Hematopoietic multipotent progenitor cell treated with erythropoietin and hydrocortisone succinate and interleukin-3 and kit ligand, for 6 days (in vitro differentiated cells): Measurements from ENCODE around the gene RYR2.
A peak's percentile ranks its signal among the peaks of the same experiment; 100 is the strongest.

Source experiments
- DNase-seq: peaks from one replicate; pipeline ENCODE4 v3.0.0-alpha.2; 2015

The RYR2 gene

DNA sequence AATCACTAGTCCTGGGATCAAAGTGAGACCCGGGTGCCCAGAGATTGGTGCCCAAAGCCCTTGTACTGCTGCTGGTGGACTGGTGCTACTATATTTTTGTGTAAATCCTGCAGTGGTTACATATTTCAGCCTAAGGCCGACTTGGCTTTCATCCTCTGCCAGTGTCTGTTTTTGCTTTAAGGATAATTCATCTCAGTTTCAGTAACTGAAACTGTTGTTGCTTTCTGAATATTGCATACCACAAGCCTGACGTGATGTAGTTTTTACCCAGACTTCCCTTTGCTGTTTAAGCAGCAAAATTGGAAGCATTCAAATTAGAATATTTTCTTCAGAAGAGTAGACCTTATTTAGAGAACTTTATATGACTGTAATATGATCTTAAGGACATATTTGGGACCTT, 341.8 kb downstream of the RYR2 start:
- DNase-seq = no peak

DNA sequence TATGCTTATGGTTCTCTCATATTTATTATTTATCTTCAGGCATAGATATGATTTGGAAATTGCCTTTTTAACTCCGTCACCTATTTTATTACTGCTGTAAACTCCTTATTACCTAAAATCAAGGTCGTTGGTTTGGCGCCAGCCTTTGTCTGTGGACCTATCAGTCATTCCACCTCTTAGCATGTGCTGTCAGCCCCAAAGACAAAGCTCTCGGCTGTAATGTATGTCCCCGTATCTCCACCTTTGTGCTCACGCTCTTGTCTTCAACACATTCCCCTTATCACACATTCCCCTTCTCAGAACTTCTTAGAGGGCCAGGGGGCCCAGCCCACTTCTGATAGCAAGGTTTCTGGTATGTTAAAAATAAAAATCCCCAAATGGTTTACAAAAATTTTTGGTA, 342.2 kb downstream of the RYR2 start:
- no peak for DNase-seq

DNA sequence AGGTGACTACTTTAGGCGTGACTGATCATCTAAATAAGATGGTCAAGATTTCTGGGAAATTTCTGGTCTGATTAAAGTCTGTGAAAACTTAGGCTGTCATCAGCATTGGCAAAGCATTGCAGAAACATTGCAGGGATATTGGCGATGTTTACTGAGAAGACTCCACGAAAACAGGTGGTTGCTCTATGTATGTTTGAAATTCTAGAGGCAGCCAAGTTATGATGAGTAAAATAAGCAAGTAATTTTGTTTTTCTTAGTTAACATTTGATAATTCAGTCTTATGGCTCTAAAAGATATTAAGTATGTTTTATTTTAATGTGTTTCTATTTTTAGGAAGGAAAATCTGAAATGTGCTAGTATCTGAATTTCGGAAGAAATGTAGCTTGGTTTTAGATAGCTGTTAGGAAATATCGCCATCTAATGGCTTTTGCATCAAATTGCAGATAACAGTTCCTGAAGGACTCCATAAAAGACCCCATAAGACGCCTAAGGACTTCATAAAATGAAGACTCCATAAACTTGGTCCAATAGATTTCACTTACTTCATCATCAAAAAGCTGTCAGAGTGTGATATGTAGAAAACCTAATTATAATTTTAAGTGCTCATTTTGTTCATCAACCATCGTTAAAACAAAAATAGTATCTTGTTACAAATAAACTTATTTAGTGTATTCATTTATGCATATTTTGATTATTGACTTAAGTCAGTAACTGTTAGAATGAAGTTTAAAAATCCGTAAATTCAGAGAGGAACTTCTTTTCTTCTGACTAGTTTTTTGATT, 344.6 kb downstream of the RYR2 start:
- DNase-seq = peak; percentile 60

DNA sequence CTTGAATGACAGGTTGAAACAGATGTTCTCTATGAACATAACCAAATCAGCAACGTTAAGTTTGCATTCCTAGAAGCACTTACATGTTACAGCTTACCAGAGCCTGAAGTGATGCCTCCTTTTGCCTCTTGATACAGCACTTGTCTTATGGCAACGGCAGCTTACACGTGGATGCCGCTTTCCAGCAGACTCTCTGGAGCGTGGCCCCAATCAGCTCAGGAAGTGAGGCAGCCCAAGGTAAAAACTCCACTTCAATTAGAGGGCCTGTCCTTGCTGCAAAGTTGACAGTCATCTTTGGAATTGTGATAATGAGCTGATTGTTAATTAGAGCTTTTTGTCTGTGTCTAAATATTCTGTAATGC, 345.1 kb downstream of the RYR2 start:
- DNase-seq = no peak

DNA sequence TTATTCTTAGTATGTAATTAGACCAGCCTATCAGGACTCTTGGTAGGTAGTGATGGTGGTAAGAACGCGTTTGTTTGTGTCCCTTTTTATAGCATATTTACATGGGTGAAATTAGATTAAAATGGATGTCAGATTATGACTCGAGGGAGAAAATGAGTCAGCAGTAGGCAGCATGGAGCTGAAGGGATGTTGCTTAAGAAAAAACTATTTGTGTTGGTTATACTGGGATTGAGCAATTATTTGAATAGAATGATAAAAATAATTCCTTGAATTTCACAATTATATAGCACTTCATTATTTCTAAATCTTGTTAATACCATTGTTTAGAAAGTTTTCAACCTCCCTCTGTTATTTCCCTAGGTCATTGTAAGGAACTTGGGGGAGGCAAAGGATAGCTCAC, 348.8 kb downstream of the RYR2 start:
- no peak for DNase-seq

DNA sequence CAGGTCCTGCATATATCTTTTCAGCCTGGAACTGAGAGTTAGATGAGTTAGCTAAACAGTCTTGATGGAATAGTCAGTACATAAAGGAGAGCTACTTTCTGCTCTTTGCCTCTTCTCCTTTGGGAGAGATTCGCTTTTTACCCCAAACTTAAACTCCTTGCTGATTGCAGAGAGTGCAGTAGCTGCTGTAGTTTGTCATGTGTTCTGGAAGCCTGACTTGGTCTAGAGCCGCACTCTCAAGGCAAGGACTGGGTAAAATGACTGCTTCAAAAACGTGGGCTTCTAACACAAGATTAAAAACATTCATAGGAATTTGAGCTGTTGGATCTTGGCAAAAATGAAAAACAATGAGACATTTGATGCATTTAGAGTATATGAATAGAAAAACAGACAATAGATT, 351.6 kb downstream of the RYR2 start:
- no peak for DNase-seq

DNA sequence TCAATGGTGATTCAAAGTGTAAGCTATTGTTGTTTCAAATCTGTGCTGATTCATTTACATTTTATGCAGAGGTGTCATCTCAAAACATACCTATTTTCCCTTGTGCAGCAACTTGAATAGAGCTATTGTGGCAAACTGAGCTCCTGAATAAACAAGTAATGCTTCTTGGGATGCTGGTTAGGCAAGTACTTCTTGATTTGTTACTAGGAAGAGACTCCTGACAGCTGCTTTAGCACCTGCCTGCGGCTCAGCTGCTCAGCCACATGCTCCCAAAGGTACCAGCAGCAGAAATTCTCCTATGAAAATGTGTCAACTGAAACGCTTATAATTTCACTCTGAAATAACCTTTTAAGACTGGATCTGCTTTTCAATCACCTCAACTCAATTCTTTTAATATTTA, 352.3 kb downstream of the RYR2 start:
- DNase-seq = no peak

DNA sequence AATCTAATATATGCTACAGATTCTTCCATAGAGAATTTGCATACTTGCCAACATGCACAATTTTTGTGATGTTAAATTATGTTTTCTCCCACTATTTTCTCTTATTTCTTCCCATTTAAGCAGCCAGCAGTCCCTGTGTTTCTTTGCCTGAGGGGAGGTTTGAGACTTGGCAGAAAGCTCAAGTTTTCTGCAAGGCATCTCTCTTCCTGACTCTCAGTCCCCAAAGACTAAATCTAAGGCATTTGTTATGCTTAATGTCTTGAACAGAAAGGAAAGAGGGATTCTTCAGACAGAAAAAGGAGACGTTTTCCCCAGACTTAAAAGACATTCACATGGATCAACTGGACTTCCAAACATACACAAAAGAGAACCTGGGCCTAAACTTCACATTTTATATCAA, 354.4 kb downstream of the RYR2 start:
- DNase-seq = no peak

DNA sequence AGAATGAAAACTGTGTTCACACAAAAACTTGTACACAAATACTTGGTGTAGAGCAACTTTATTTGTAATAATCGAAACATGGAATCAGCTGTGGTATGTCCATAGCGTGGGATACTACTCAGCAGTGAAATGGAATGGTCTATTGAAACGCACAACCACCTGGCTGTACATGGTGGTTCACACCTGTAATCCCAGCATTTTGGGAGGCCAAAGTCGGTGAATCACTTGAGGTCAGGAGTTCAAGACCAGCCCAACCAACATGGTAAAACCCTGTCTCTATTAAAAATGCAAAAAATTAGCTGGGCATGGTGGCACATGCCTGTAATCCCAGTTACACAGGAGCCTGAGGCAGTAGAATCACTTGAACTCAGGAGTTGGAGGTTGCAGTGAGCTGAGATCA, 356.8 kb downstream of the RYR2 start:
- DNase-seq = no peak

DNA sequence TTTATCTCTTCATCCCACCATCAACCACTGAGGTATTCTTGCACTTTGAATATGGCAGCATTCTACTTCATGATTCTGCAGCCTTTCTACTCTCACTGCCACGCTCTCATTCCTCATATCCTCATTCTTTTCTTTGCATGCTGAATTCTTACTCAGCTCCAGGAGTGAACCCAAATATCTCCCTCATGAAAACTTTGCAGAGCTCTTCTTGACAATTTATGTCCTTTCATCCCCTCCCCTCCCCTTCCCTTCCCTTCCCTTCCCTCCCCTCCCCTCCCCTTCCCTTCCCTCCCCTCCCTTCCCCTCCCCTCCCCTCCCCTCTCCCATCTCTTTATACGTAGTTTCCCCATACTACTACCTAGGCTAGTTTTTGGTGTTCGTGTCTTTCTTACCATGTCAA, 363.9 kb downstream of the RYR2 start:
- no peak for DNase-seq

DNA sequence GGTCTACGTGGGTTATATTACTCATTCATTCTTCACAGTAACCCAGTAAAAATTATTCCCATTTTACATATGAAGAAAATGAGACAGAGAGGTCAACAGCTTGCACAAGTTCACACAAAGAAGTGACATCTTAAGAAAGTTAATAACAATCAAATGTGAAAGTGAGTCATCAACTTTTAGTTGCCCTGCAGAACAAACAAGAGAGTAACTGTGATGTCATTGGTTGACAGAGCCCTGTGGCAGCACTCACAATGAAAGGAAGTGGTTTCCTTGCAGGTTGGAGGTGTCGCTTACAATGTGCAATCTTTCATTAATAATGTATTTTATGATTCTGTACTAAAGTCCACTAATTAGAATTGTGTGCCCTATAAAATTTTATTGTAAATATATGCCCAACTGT, 369.6 kb downstream of the RYR2 start:
- DNase-seq = no peak

DNA sequence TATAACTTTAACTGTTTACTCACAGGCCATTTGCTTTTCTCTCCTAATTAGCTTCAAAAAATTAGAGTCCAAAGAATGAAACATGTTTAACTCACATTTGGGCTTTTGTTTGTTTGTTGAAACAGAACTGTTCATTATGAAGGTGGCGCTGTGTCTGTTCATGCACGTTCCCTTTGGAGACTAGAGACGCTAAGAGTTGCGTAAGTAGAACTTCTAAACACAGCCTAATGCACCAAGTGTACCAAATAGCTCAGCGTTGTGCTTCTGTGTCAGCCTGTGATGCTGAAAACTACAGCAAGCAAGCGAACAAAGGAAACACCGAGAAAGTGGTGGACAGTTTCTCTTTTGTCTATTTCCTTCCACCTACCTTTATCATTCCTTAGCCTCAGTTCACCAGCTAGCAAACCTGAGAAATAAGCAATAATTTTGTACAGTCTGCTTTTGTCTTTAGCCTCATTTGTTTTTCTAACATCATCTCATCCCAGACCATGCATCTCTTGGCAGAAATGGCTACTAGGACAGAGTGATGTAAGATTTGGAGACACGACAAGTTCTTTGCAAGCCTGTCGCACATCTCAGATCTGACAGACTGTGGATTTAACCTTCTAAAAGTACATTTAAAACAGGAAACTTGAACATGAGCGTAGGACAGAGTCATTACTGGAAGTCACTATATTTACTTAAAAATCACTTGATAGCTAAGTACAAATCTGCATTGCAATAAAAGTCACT, 375.1 kb downstream of the RYR2 start:
- DNase-seq = no peak

DNA sequence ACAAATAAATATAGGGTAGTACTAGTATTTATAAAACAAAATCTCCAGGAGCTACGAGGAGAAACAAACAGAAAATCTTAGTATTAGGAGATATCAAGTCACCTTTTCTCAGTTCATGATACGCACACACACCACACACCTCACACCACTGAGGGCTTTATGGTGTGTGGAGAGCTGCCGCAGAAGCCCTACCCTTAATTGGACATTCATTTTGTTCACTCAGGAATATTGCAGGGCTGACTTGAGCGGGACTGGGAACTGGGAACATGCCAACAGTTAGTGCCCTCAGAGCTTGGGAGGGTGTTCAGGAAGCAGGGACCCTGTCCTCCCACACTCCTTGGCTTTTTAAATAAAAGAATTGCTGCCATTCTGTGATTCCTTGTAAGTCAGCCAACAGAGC, 386.8 kb downstream of the RYR2 start:
- DNase-seq = no peak

DNA sequence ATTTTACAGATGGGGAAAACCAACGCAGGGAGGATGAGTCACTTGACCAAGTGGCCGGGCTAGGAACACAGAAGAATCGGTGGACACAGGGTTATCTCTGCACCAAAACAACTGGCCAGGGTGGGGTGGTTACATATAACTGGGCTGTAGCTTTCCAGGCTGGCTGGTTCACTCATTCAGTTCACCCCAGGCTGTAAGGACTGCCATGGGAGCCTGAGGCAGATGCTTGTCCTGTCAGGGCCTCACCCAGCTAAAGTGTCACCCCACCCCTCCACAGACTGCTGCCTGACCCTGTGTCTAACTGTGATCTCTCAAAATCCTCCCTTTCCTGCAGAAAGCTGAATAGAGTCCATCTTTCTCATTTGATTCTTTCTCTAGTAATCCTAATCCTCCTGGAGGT, 387.3 kb downstream of the RYR2 start:
- no peak for DNase-seq

DNA sequence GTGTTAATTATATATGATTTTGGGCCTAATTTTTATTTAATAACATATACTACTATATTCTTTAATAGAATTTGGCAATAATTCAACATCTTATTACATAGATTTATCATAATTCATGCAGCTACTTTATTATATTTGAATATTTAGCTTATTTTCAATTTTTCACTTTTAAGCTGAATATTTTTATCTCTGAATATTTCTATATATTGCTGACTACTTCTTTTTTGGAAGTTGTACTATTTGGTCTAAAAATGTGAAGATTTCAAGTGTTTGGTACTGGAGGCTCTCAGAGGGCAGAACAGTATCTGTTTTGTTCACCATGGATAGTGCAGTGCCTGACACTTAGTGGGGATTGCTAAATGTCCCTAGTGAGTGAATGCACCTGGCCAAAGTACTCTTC, 389.5 kb downstream of the RYR2 start:
- DNase-seq = no peak

DNA sequence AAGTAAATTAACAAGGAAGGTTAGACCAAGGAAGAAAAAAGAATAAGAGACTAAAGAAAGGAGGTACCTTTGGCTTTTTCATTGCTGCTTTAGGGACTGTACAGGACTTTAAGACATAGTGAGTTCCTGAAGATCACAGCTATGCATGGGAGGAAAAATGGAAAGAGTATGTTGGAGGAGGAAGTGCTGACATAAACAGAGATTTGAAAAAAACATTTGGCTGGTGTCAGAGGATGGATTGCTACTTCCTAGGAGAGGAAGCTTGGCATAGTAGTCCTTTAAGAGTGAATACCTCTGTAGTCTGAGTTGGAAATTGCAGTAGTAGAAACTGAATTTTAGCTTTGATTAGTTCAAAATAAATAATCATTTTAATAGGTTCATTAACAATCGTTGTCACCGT, 398.4 kb downstream of the RYR2 start:
- no peak for DNase-seq

DNA sequence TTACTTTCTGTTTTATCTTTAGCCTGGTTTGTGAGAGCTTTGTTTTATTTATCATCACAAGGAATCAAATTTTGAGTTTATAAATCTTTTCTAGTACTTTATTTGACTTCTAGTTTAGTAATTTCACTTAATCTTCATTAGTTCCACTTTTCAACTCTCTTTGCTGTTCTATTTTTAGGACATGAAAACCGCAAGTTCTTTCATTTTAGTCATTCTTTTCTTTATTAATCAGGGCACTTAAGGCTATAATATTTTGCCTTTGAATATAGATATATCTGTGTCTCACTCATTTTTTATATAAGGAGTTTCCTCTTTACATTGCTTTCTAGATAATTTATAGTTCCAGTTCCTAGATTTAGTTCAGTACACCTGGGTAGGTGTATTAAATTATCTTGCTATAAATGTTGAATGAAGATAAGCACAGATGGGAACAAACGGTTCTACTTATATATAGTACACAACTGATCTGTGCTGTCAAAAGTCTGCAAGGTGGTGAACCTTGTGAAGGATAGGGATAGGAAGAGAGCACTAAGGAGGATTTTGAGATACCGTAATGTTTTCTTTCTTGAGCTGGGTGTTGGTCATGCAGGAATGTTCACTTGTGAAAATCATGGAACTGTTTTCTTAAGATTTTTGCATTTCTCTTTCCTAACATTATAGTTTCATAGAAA, 402.3 kb downstream of the RYR2 start:
- DNase-seq = no peak

DNA sequence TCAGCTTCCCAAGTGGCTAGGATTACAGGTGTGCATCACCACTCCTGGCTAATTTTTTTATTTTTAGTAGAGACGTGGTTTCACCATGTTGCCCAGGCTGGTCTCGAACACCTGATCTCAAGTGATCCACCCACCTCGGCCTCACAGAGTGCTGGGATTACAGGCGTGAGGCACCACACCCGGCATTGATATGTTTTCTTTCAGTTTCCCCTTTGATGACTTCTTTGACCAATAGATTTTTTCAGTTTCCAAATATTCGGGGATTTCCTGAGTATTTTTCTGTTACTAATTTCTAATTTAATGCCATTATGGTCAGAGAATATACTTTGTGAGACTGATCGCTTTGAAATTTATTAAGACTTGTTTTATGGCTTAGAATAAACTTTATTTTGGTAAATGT, 406.1 kb downstream of the RYR2 start:
- DNase-seq = no peak

DNA sequence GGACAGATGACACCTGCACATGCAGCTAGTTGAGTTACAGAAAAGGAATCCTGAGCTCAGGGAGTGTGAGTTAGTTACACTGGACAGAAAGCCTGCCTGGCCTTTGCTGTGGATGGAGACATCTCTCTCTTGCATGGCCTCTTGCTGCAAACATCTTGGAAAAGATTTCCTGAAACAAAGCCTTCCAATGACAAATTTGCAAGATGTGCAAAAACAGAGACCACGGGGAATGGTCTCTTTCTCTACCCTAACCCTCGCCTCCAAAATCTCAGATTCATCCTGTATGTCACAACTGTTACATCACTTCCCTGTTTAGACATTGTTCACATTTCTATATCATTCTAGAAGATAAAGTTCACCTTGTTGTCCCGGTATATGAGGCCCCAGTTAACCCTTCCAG, 415.6 kb downstream of the RYR2 start:
- no peak for DNase-seq

DNA sequence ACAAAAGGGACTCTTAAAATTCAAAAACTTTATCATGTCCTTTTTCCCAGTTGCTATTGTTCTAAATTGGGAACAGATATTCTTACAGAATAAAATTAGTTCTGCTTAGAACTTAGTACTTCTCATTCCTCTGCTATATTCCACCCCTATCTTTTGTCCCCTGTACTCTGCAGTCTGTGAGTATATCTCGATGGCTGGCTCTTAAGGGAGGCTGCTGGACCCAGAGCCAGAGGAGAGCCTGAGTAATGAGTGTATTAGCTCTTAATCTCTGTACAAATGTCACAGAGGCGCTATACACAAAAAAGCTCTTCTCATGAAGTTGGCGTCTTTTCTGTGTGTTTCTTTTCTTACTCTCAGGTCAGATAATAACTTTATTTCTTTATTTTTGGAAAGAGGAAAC, 425.3 kb downstream of the RYR2 start:
- no peak for DNase-seq

DNA sequence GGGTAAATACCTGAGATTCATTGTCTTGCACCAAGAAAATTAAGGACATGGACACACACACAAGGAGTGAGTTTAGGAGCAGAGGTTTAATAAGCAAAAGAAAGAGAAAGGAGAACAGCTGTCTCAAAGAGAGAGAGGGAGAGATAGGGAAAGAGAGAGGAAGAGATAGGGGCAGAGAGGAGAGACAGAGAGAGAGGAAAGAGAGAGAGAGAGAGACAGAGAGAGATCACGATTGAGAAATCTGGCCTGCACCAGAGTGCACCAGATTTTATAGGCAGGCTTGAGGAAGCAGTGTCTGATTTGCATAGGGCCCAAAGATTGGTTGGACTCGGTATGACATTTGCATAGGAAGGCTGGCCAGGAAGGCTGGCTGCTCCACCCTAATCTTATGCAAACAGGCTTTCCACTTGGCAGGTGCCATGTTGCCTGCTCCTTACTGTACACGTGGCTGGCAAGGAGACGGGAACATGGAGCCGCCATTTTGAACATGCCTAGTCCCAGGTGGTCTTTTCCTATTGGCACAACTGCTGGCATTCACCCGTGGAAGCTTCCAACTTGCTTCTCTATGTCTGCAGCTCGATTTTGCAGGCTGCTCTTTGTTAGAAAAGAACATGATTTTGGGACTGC, 428.8 kb downstream of the RYR2 start:
- peak; percentile 11 for DNase-seq

DNA sequence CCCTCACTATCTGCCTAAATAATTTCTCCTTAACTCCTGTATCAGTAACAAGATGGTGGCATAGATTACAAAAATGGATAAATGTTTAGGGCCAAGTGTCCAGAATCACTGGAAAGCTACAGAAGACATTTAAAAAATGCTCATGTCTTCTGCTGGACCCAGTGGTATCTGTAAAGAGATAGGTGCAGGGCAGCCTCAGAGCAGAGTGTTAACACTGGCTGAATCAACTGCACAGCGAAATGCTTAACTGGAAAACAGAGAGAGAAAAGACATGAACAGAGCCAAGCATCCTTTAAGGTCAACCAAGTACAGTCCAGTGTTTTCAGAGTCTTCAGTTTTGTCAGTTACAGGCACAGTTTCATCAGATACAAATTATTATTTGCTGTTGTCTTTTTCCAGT, 429.4 kb downstream of the RYR2 start:
- no peak for DNase-seq

DNA sequence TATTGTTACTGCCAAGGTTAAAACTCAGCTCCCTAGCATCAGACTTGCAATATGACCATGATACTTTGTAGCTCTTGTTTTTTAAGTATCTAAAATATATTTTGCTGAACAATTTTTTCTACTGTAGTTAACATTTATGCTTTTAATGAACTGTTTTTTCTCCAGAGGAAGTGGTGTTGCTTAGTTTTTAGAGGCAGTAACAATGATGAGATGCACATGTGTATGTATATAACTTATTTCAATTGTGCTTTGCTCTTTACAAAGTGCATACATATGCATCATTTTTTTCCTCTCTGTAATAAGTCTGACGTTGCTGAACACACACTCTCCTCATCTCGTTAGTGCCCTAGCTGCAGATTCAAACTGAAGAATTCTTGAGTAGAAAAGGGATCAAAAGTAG, 430.0 kb downstream of the RYR2 start:
- DNase-seq = no peak

DNA sequence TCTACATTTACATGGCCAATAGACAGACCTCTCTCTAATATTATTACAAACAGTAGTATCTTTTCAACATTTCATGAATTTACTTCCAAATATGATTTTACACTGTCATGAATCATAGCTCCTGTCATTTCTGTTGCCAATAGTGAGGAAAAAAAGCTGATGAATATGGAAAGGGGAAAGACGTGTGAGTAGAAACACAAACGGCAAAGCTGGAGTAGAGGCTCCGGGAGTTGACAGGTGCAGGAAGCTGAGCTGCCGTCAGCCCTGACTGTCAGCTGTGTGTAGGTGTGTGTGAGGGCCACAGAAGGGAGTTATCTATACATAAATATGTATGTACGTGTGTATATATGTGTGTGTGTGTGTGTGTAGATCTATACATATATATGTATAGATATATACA, 431.9 kb downstream of the RYR2 start:
- no peak for DNase-seq
